C4-2B (cell line): ENCODE measurements around the gene MOXD1.
"Not testable (repeated sequence)": the region's sequence is repeated elsewhere in the genome, so short reads cannot be mapped to it uniquely, and the experiment has no call there.

Experiments used
- H3K27ac ChIP-seq: fragments of 450-650 bp; 2 replicates; pipeline ENCODE4 v1.5.1; 2017
- ZFX ChIP-seq: fragments of 450-650 bp; IDR thresholded peaks from 2 replicates; pipeline ENCODE4 v1.6.1; 2017
- TF ChIP-seq, protein P1 (sequence below): fragments of 450-650 bp; conservative IDR thresholded peaks from 2 replicates; pipeline ENCODE4 v1.5.1; 2017; ENCODE audit warnings: mild to moderate bottlenecking

The MOXD1 gene

GRCh38 chr6:132275066-132275970 lies 126.0 kb downstream of the MOXD1 start:
- no peak overlapping the region for H3K27ac ChIP-seq
- TF ChIP-seq, protein P1, sequence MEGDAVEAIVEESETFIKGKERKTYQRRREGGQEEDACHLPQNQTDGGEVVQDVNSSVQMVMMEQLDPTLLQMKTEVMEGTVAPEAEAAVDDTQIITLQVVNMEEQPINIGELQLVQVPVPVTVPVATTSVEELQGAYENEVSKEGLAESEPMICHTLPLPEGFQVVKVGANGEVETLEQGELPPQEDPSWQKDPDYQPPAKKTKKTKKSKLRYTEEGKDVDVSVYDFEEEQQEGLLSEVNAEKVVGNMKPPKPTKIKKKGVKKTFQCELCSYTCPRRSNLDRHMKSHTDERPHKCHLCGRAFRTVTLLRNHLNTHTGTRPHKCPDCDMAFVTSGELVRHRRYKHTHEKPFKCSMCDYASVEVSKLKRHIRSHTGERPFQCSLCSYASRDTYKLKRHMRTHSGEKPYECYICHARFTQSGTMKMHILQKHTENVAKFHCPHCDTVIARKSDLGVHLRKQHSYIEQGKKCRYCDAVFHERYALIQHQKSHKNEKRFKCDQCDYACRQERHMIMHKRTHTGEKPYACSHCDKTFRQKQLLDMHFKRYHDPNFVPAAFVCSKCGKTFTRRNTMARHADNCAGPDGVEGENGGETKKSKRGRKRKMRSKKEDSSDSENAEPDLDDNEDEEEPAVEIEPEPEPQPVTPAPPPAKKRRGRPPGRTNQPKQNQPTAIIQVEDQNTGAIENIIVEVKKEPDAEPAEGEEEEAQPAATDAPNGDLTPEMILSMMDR, result no peak

DNA sequence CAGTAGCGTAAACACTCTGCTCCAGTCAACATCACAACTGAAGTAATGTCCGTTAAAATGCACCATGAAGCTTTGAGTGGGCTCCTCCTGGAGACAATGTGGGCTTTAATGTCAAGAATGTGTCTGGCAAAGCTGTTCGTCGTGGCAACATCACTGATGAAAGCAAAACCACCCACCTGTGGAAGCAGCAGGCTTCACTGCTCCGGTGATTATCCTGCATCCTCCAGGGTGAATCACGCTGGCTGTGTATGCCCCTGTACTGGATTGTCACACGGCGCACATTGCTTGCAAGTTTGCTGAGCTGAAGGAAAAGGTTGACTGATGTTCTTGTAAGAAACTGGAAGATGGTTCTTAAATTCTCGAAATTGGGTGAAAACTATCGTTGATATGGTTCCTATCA lies 128.5 kb downstream of the MOXD1 start:
- TF ChIP-seq ZFX, result no peak
- TF ChIP-seq, protein P1, result no peak
- H3K27ac ChIP-seq, result no peak overlapping the region

GRCh38 chr6:132270726-132271402 lies 130.4 kb downstream of the MOXD1 start:
- H3K27ac ChIP-seq, result no peak overlapping the region; the same call in 1 of the 2 replicates
- TF ChIP-seq, protein P1, result no peak
- no peak for TF ChIP-seq ZFX

- H3K27ac ChIP-seq, result not testable (repeated sequence)
These were observed 132.6 kb downstream of the MOXD1 start for GRCh38 chr6:132268666-132269065.

GRCh38 chr6:132268209-132268608 lies 133.1 kb downstream of the MOXD1 start:
- no peak for TF ChIP-seq ZFX
- TF ChIP-seq, protein P1, result no peak
- H3K27ac ChIP-seq, result no peak overlapping the region

DNA sequence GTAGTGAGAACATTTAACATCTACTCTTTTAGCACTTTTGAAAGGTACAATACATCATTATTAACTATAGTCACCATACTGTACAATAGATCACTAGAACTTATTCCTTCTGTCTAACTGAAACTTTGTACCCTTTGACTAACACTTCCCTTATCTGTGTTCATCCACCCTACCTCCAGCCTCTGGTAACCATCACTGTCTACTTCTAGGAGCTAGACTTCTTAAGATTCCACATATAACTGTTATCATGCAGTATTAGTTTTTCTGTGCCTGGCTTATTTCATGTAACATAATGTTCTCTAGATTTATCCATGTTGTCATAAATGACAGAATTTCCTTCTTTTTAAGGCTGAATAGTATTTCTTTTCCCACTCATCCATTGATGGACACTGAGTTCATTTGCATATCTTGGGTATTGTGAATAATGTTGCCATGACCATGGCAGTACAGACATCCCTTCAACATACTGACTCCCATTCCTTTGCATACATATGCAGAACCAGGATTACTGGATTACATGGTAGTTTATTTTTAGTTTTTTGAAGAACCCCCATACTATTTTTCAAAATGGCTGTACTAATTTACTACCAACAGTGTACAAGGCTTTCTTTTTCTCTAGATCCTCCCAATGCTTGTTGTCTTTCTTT lies 135.7 kb downstream of the MOXD1 start:
- no peak overlapping the region for H3K27ac ChIP-seq
- TF ChIP-seq, protein P1, result no peak
- TF ChIP-seq ZFX, result no peak

DNA sequence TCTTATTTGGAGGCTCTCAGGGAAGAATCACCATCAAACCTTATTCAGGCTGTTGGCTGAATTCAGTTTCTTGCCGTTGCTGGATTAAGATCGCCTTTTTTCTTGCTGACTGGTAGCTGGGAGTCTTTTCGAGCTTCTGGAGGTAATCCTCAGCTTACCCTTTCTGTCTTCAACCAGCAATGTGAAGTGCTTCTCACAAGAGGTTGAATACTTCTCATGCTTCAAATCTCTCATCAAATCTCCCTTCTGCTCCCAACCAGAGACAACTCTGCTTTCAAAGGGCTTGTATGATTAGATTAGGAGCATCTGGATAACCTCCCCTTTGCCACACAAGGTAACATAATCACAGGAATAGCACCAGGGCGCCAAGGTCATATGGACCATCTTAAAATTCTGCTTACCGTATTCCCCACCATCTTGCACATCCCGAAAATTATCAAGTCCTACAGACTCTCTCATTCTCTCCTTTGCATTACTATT lies 137.2 kb downstream of the MOXD1 start:
- TF ChIP-seq, protein P1, result no peak
- no peak for TF ChIP-seq ZFX
- H3K27ac ChIP-seq, result no peak overlapping the region
